Measurements from ENCODE around the gene MYOCD. TPM values are rescaled to one million over a fixed set of nuclear protein-coding genes. Genes with fewer than 3 reads are reported as not detected.

The MYOCD gene
- total RNA-seq, 1 donor = under 0.01 TPM

DNA sequence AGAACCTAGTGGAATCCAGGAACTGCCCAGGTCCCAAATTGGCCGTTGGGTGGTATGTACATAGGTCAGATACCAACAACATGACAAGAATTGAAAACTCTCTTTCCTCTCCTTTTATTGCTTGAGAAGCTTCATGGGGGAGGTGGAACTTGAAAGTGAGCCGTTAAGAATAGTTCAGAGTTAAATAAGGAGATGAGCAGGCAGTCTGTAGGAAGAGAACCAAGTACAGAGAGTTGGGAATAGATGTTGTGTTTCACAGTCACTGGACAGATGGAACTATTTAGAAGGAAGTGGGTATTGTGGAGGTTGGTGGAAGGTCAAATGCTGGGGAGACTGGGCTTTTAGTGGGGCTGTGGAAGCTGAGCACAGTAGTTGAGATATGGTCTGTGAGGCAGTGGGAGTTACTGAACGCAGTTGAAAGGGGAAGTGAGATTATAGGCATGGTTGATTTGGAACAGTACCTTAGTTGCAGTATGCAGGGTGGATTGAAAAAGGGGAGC, 150.0 kb downstream of the MYOCD start:
- Histone ChIP-seq H2AFZ (ENCODE audit: low read length) (no peak overlapping the region), H3K4me1 (ENCODE audit: insufficient read depth, low read length) (no peaks in the 10 kb centered on the region), H3K79me2 (ENCODE audit: insufficient read depth, low read length) (no peaks in the 10 kb centered on the region), H4K20me1 (ENCODE audit: insufficient read depth, low read length) (no peaks in the 10 kb centered on the region), H3K9me3 (ENCODE audit: low read depth, low read length) (no peaks in the 10 kb centered on the region), H3K4me3 (ENCODE audit: insufficient read depth, low read length) (no peak overlapping the region), H3K4me2 (ENCODE audit: insufficient read depth, low read length) (no peak overlapping the region), H3K27ac (ENCODE audit: low read depth, low read length) (no peak overlapping the region), H3K36me3 (ENCODE audit: insufficient read depth, low read length) (no peaks in the 10 kb centered on the region), H3K27me3 (ENCODE audit: insufficient read depth, low read length) (no peaks in the 10 kb centered on the region)
- DNase-seq (ENCODE audit: insufficient read length, low spot score, missing footprints) = no peak
- TF ChIP-seq CTCF (IDR thresholded peaks at IDR 0.05; ENCODE audit: extremely low read depth, low read depth, low read length) = no peak

Other genes with a start within 250 kb of the MYOCD start
- gene ARHGAP44, start 123.6 kb downstream of the MYOCD start, total RNA-seq = 2.9 and 4.3 TPM in 2 replicates